ENCODE data around the gene CHP1.
"Not testable (repeated sequence)": the region's sequence is repeated elsewhere in the genome, so short reads cannot be mapped to it uniquely, and the experiment has no call there.

The CHP1 gene

DNA sequence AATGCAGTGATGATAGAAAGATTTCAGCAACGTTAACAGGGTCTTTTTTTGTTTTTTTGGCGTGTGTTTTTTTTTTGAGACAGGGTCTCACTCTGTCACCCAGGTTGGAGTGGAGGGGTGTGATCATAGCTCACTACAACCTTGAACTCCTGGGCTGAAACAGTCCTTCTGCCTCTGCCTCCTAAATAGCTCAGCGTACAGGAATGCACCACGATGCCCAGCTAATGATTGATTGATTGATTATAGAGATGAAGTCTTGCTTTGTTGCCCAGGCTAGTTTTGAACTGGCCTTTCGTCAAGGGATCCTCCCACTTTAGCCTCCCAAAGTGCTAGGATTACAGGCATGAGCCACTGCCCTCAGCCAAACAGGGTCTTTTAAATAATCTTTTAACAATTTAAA lies 7.0 kb downstream of the CHP1 start:
- Histone ChIP-seq H3K23ac (ENCODE audit: low read length) (no peak overlapping the region), H4K91ac (ENCODE audit: low read depth, low read length) (no peak overlapping the region), H3K14ac (ENCODE audit: low read length) (no peak overlapping the region), H3K4me1 (ENCODE audit: control insufficient read depth in 1 of 2, insufficient read depth in 2 of 2, low read length in 2 of 2) (no peaks in the 10 kb centered on the region), H3K79me1 (ENCODE audit: low read length) (no peaks in the 10 kb centered on the region), H2BK120ac (ENCODE audit: insufficient read depth, low read length, poor library complexity) (no peak overlapping the region), H2AK5ac (ENCODE audit: low read length) (no peak overlapping the region), H4K12ac (ENCODE audit: low read depth, low read length) (no peak overlapping the region), H3K4me3 (ENCODE audit: low read depth, low read length) (no peak overlapping the region), H3K79me2 (ENCODE audit: control insufficient read depth, insufficient read depth, low read length, poor library complexity) (no peaks in the 10 kb centered on the region), H2BK5ac (ENCODE audit: low read depth, low read length, poor library complexity) (no peak overlapping the region), H2BK12ac (ENCODE audit: low read length) (no peak overlapping the region), H3K27me3 (ENCODE audit: insufficient read depth, low read length) (no peaks in the 10 kb centered on the region), H3K9ac (ENCODE audit: low read length) (no peak overlapping the region), H3K9me3 (ENCODE audit: insufficient read depth, low read depth, low read length) (no peaks in the 10 kb centered on the region), H2AFZ (ENCODE audit: insufficient read depth, low read length, poor library complexity) (no peak overlapping the region), H3K36me3 (ENCODE audit: control insufficient read depth in 1 of 2, insufficient read depth in 2 of 2, low read length in 2 of 2) (peaks cover 1% of the 10 kb centered on the region in 2 experiments), H4K8ac (ENCODE audit: low read depth, low read length) (no peak overlapping the region), H3K4me2 (ENCODE audit: low read length) (no peak overlapping the region), H3K4ac (ENCODE audit: low read depth, low read length) (no peak overlapping the region), H3K18ac (ENCODE audit: low read length) (no peak overlapping the region), H3K27ac (ENCODE audit: low read depth, low read length) (no peak overlapping the region)
- DNase-seq, result no peak
- no CpG with 5 or more reads among the region's 5 CpGs for WGBS (ENCODE audit: extremely low coverage, insufficient coverage, insufficient read length)

DNA sequence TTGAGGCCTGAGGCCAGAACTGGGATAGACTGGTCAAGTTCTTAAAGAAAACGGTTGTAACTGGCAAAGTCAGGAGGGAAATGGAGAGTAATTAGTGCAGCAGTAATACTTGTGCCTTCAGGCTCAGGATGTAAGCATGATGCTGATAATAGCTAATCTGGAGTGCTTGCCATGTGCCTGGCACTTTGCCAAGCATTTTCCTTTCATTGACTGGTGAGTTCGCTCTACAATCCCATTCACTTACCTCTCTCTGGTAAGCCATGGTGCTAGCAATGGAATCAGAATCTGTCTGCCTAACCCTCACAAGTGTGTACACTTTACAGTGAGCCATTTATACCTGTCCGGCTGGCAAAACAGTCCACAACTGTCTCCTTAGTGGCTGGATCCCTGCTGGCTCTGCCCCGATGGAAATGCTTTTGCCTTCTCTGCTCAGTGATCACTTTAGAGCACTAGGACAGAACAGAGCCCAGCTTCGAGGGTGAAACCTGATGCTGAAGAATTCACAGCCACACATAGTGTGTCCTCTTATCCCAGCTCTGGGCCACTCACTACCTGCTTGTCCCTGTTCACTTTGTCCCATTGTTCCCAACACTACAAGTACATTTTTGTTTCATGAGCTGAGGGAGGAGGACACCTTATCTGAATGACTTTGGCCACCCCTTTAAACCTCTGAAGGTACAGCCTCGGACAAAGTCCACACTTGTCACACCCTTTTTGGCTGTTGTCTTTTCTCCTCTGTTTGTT lies 10.3 kb downstream of the CHP1 start:
- no peak overlapping the region for H2AK5ac ChIP-seq (ENCODE audit: low read length)
- no peaks in the 10 kb centered on the region for H3K27me3 ChIP-seq (ENCODE audit: insufficient read depth, low read length)
- no peak overlapping the region for H3K4ac ChIP-seq (ENCODE audit: low read depth, low read length)
- H4K12ac ChIP-seq (ENCODE audit: low read depth, low read length), result no peak overlapping the region
- H4K8ac ChIP-seq (ENCODE audit: low read depth, low read length), result no peak overlapping the region
- H2AFZ ChIP-seq (ENCODE audit: insufficient read depth, low read length, poor library complexity), result no peak overlapping the region
- H2BK12ac ChIP-seq (ENCODE audit: low read length), result no peak overlapping the region
- H3K14ac ChIP-seq (ENCODE audit: low read length), result no peak overlapping the region
- no peak for DNase-seq
- no peaks in the 10 kb centered on the region for H3K4me1 ChIP-seq (ENCODE audit: control insufficient read depth in 1 of 2, insufficient read depth in 2 of 2, low read length in 2 of 2)
- WGBS (ENCODE audit: extremely low coverage, insufficient coverage, insufficient read length), result no CpG with 5 or more reads among the region's 6 CpGs
- no peaks in the 10 kb centered on the region for H3K79me1 ChIP-seq (ENCODE audit: low read length)
- H2BK5ac ChIP-seq (ENCODE audit: low read depth, low read length, poor library complexity), result no peak overlapping the region
- no peak overlapping the region for H2BK120ac ChIP-seq (ENCODE audit: insufficient read depth, low read length, poor library complexity)
- peaks cover 10 to 11% of the 10 kb centered on the region in 2 experiments for H3K36me3 ChIP-seq (ENCODE audit: control insufficient read depth in 1 of 2, insufficient read depth in 2 of 2, low read length in 2 of 2)
- H3K4me2 ChIP-seq (ENCODE audit: low read length), result no peak overlapping the region
- H4K91ac ChIP-seq (ENCODE audit: low read depth, low read length), result no peak overlapping the region
- H3K9me3 ChIP-seq (ENCODE audit: insufficient read depth, low read depth, low read length), result no peaks in the 10 kb centered on the region
- no peak overlapping the region for H3K27ac ChIP-seq (ENCODE audit: low read depth, low read length)
- no peak overlapping the region for H3K9ac ChIP-seq (ENCODE audit: low read length)
- H3K18ac ChIP-seq (ENCODE audit: low read length), result no peak overlapping the region
- H3K4me3 ChIP-seq (ENCODE audit: low read depth, low read length), result no peak overlapping the region
- H3K79me2 ChIP-seq (ENCODE audit: control insufficient read depth, insufficient read depth, low read length, poor library complexity), result no peaks in the 10 kb centered on the region
- no peak overlapping the region for H3K23ac ChIP-seq (ENCODE audit: low read length)

DNA sequence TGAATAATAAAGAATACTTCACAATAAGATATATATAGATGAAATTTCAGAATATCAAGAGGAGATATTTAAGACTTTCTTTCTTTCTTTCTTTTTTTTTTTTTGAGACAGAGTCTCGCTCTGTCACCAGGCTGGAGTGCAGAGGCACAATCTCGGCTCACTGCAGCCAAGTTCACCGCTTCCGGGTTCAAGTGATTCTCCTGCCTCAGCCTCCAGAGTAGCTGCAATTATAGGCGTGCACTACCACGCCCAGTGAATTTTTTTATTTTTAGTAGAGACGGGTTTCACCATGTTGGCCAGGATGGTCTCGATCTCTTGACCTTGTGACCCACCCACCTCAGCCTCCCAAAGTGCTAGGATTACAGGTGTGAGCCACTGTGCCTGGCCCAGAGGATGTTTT lies 19.7 kb downstream of the CHP1 start:
- not testable (repeated sequence) for H4K8ac ChIP-seq (ENCODE audit: low read depth, low read length); H3K9ac ChIP-seq (ENCODE audit: low read length); H4K12ac ChIP-seq (ENCODE audit: low read depth, low read length); DNase-seq; H3K79me2 ChIP-seq (ENCODE audit: control insufficient read depth, insufficient read depth, low read length, poor library complexity); H3K9me3 ChIP-seq (ENCODE audit: insufficient read depth, low read depth, low read length); H3K4ac ChIP-seq (ENCODE audit: low read depth, low read length); H3K4me3 ChIP-seq (ENCODE audit: low read depth, low read length); H3K27me3 ChIP-seq (ENCODE audit: insufficient read depth, low read length); H3K14ac ChIP-seq (ENCODE audit: low read length); H2BK12ac ChIP-seq (ENCODE audit: low read length); H2AK5ac ChIP-seq (ENCODE audit: low read length); H3K4me1 ChIP-seq (ENCODE audit: control insufficient read depth in 1 of 2, insufficient read depth in 2 of 2, low read length in 2 of 2); H3K18ac ChIP-seq (ENCODE audit: low read length); H3K27ac ChIP-seq (ENCODE audit: low read depth, low read length); H3K23ac ChIP-seq (ENCODE audit: low read length); H2BK120ac ChIP-seq (ENCODE audit: insufficient read depth, low read length, poor library complexity); H4K91ac ChIP-seq (ENCODE audit: low read depth, low read length); H2BK5ac ChIP-seq (ENCODE audit: low read depth, low read length, poor library complexity); H2AFZ ChIP-seq (ENCODE audit: insufficient read depth, low read length, poor library complexity); H3K4me2 ChIP-seq (ENCODE audit: low read length); H3K79me1 ChIP-seq (ENCODE audit: low read length)
- H3K36me3 ChIP-seq (ENCODE audit: control insufficient read depth in 1 of 2, insufficient read depth in 2 of 2, low read length in 2 of 2), result peaks cover 10 to 16% of the 10 kb centered on the region in 2 experiments
- no CpG with 5 or more reads among the region's 8 CpGs for WGBS (ENCODE audit: extremely low coverage, insufficient coverage, insufficient read length)

DNA sequence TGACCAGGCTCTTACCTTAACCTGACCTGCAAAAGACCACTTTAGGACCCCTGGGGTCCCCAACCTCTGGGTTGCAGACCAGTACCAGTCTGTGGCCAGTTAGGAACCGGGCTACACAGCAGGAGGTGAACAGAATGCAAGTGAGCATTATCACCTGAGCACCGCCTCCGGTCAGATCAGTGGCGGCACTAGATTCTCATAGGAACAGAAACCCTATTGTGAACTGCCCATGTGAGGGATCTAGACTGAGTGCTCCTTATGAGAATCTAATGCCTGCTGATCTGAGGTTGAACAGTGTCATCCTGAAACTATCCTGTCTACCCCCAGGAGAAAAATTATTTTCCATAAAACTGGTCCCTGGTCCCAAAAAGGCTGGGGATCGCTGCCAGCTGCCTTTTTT lies 20.3 kb downstream of the CHP1 start:
- WGBS (ENCODE audit: extremely low coverage, insufficient coverage, insufficient read length), result no CpG with 5 or more reads among the region's 5 CpGs
- H2BK12ac ChIP-seq (ENCODE audit: low read length), result no peak overlapping the region

More for the DNA sequence above, 20.3 kb downstream of the CHP1 start:
- Histone ChIP-seq H3K9ac (ENCODE audit: low read length) (no peak overlapping the region), H3K79me1 (ENCODE audit: low read length) (no peaks in the 10 kb centered on the region), H3K14ac (ENCODE audit: low read length) (no peak overlapping the region), H3K9me3 (ENCODE audit: insufficient read depth, low read depth, low read length) (no peaks in the 10 kb centered on the region), H4K91ac (ENCODE audit: low read depth, low read length) (no peak overlapping the region), H3K79me2 (ENCODE audit: control insufficient read depth, insufficient read depth, low read length, poor library complexity) (no peaks in the 10 kb centered on the region), H3K4me2 (ENCODE audit: low read length) (no peak overlapping the region), H3K4me3 (ENCODE audit: low read depth, low read length) (no peak overlapping the region), H3K27me3 (ENCODE audit: insufficient read depth, low read length) (no peaks in the 10 kb centered on the region), H2AFZ (ENCODE audit: insufficient read depth, low read length, poor library complexity) (no peak overlapping the region), H2BK120ac (ENCODE audit: insufficient read depth, low read length, poor library complexity) (no peak overlapping the region), H3K27ac (ENCODE audit: low read depth, low read length) (no peak overlapping the region), H2BK5ac (ENCODE audit: low read depth, low read length, poor library complexity) (no peak overlapping the region), H3K4me1 (ENCODE audit: control insufficient read depth in 1 of 2, insufficient read depth in 2 of 2, low read length in 2 of 2) (no peaks in the 10 kb centered on the region), H3K36me3 (ENCODE audit: control insufficient read depth in 1 of 2, insufficient read depth in 2 of 2, low read length in 2 of 2) (peaks cover 10 to 13% of the 10 kb centered on the region in 2 experiments), H4K8ac (ENCODE audit: low read depth, low read length) (no peak overlapping the region), H4K12ac (ENCODE audit: low read depth, low read length) (no peak overlapping the region), H3K4ac (ENCODE audit: low read depth, low read length) (no peak overlapping the region), H2AK5ac (ENCODE audit: low read length) (no peak overlapping the region), H3K18ac (ENCODE audit: low read length) (no peak overlapping the region), H3K23ac (ENCODE audit: low read length) (no peak overlapping the region)
- DNase-seq, result no peak

Measured in trophoblast cell (in vitro differentiated cells and primary cell).